HG02763 (cell line): ENCODE results near the gene ZSWIM9.

ENCODE experiments used
- ATAC-seq: cut with Tn5 transposase; IDR thresholded peaks from one replicate; pipeline ENCODE4 v1.9.1; 2021; ENCODE audit warnings: mild to moderate bottlenecking, moderate library complexity; ENCODE audit not compliant: unreplicated experiment

Gene ZSWIM9

DNA sequence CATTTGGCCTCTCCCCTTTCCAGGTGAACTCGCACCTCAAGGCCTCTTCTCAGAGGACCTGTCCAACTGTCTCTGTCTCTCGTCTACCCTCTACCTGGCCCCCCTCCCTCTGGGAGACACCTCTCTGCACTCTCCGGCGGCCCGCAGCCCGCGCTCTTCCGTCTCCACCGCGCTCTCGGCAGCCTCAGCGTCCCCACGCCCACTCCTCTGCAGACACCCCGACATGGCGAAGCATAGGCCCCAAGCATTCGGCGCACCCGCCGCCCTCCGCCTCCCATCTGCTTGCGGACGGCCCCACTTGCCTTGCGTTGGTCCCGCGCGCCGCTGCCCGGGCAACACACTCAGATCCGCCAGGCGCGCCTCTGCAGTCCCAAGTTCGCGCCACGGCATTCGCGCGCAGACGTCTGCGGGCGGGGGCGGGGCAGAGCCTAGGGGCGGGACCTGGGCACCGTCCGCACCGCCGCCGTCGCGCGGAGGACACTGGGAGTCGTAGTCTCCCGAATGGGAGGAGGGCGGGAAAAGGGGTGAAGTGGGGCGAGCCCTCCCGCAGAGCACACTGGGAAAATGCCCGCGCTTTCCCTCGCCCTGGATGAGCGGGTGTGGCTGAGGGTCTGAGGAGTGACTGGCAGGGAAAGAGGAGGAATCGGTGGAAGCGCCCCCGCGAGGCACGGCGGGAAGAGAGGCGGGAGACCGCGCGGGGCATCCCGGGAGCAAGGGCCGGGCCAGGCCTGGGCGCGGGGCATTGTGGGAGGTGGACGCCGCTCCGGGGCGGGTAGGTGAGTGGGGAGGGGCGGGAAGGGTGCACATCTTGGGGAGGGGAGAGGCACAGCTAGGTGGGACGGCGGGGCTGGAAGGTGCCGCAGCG lies at the start of gene ZSWIM9, which contains the start of gene LIG1:
TSS of gene ZSWIM9 (plus strand) at position 742 of the 865 bp plus-strand sequence. CDS start 1,123 bp downstream, outside the sequence.
TSS of gene LIG1 (minus strand) at position 406 of the 865 bp plus-strand sequence. CDS start 4,778 bp downstream, outside the sequence.
- peak; percentile 80 for ATAC-seq

DNA sequence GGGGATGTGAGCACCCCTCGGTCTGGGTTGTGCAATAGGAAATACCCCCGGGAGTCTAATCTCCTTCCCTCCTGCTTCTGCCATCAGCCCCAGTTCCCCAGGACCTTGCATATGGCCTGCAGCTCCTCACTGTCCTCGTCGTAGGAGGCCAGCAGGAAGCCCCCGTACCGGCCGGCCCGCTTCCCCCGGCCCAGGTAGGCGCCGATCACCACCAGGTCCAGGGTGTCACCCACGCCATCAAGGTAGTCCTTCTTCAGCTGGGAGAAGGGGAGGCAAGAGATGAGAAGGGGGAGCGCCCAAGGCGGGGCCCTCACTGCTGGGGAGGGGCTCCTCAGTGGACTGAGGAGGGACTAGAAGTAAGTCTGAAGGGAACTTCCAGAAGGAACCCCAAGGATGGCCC lies 49.4 kb upstream of the ZSWIM9 start:
- no peak for ATAC-seq

DNA sequence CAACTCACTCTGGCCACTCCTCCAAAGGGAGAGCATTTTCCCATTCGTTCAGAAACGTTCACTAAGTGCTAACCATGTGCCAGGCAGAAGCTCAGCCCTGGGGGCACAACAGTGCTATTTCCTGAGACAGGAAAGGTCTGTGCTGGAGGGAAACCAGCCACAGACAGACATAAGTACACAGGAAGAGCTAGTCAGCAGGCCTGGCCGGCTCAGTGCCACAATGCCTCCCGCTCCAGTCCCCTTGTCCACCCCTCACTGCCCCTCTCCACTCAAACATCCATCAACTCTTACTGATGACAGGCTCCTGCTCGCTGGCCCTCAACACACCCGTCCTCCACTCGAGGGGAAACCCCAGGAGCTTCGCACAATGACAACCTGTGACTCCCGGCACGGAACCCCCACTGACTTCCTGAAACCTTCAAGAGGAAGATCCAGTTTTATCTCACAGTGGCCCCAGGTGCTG lies 48.5 kb upstream of the ZSWIM9 start:
- no peak for ATAC-seq

DNA sequence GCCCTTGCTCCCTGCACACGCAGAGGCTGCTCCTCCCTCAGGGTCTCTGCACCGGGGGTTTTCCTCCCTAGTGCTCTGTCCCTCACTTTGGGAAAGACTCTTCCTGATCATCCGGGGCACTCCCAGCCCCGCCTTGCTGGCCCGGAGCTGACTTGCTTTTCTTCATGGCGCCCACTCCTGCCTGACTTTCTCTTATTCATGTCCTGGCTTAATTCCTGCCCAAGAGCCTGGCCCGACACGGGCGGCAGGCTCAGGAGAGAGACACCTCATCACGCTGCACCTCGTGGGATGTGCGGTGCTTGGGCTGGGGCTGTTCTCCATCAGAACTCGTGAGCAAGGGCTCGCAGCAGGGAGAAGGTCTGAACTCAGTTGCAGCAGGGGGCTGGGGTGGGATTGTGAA lies 48.1 kb upstream of the ZSWIM9 start:
- ATAC-seq = no peak

DNA sequence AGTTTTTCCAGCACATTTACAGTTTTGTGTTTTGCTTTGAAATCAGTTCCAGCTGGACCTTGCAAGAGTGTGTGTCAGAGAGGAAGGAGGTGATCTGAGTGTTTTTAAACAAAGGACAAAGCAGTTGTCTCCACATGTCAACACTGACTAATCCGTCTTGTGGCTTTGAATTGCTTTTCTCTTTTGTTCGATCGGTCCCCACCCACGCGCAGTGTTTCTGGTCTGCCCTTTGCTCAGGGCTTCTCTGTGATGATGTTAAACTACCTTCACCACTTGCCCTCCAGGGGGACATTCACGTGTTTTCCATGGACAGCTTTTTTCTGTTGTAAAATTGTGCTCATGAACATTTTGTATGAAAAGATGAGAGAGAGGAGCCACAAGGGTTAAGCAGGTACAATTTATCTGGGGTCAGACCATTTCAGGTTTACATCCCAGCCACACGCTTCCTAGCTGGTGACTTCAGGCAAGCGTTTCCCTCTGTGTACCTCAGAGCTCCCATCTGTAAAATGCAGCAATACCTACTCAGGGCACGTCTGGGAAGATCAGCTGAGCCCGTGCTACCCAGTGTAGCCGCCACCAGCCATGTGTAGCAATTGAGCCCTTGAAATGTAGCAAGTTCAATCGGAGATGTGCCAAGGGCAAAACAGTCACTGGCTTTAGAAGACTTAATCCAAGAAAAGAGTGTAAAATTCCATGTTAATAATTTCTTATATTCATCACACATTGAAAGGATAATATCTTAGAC lies 46.4 kb upstream of the ZSWIM9 start:
- ATAC-seq = no peak

DNA sequence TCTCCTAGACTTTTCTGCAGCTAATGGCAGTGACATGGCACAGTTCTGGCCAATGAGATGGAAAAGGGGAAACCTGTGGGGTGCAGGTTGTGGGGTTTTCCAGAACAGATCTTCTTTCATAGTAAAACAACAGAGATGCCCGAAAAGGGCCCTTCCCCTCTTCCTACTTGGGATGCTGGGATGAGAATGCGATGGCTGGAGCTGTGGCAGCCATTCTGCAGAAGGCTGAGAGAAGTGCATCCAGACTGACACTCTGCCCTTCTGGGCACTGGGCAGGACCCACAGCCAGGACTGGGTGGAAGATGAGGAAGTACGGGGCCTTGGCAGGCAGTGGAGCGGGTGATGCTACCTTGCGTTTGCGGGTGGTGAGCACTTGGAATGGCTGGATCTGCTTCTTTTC lies 42.9 kb upstream of the ZSWIM9 start:
- no peak for ATAC-seq

DNA sequence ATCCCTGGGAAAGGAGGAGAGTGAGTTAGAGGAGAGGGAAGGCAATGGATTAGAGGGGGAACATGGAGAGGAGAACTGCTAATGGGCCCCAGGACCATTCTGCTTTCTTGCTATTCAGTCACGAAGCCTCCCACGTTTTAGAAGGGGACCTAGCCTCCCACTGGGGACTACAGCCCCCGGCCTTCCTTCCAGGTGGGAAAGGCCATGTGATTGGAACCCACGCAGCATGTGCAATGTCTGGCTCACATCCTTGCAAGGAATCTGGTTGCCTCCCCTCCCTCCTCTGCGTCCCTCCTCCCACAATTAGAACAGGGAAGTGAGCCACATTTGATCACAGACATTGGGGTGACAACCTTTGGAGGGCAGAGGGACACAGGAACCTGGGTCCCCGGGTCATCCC lies 37.4 kb upstream of the ZSWIM9 start:
- ATAC-seq = no peak

DNA sequence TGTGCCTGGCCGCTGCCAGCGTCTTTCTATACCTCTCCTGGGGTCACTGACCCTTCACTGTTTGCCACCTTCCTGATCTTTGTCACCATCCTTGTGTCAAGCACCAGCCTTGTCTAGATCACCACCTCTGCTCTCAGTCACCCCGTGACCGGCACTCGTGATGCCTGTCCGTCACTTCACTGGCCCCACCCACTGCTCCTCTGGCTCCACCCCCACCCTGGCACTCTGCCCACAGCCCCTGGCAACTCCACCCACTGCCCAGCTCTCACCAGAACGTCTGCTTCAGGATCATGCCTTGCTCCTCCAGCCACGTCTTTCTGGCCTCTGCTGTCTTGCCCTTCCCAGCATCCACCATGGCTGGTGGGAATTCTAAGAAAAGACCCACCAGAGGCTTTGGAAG lies 35.1 kb upstream of the ZSWIM9 start:
- no peak for ATAC-seq

DNA sequence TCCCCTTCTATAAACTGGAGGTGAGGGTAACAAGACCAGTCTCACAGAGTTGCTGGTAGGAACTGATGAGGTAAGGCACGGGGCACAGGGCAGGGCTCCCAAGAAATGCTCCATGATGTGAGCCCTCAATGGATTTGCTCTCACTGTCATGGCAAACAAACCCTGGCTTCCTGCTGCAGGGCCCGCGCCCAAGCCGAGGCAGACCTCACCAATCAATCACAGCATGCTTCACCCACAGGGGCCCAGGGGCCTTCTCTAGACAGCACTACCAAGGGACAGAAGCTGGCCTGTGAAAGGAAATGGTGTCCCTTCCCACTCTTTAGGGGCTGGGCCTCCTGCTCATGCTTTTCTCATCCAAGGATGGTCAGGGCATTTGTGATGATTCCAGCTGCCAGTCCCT lies 33.9 kb upstream of the ZSWIM9 start:
- ATAC-seq = no peak

DNA sequence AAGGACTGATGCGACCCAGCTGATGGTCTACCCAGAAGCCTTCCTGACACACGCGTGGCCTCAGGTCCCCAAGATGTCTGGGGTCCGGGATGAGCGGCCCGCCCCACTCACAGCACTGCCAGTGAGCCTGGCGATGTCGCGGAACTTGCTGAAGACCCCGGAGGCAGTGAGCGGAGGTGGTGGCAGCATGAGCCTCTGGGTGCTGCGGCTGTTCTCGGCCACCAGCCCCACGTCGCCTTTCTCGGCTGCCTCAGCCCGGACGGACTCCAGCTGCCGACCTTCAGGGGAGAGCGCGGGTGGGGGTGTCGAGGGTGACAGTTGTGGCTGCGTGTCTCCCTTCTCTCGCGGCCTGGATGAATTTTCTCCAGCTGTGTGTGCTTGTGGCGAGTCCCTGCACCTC lies 33.1 kb upstream of the ZSWIM9 start:
- no peak for ATAC-seq

DNA sequence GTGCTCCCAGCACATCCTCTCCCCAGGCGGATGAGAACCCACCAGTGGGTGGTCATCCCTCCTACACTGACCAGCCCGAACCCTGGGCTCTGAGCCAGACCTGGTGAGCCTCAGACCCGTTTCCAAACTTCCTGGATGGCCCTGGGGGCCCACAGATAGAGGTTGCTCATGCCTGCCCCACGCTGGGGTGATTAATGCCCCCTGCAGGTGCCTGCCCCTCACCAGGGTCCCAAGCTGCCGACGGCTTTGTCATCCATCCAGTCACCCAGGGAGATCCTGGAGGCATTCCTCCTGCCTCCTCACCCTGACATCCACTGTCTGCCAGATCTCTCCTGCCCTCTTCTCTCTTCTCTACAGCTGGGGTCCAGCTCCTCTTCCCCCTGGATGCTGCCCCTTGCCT lies 31.4 kb upstream of the ZSWIM9 start:
- no peak for ATAC-seq

DNA sequence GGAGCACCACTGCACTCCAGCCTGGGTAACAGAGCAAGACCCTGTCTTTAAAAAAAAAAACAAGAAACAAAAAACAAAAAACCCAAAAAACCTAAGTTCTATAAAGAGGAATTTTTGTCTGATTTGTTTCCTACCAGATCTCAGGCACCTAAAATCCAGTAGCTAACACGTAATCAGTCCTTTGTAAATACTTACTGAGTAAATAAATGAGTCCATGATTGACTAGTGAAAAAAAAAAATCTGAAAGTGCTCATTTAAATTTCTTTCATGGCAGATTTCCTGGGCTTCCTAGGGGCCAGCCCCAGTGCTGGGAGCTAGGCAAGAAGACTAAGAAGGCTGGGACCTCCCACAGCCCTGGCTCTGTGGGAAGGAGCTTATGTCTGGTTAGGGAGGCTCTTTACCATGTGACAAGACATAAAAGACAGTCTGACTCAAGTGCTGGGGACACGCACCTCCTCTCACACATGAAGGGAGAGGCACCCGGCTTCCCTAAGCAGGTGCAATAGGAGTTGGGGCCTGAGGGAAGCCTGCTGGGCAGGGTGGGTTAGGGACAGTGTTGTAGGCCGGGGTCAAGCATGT lies 22.8 kb upstream of the ZSWIM9 start:
- ATAC-seq = no peak

DNA sequence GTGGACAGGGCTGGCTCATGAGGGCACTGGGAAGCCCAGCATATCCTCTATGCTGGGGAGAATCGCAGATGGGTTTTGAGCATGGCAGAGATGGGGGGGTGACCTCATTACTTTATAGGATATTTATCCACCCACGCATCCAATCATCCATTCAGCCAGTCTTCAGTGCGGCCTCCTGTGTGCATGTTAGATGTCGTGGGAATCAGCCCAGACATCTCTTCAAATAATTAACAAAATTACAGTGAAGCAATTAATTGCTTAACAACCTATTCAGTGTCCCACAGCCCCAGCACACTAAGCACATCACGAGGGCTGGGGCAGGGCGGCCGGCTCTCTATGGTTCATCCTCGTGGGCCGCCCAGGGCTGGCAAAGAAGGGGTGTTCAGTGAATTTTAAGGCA lies 21.9 kb upstream of the ZSWIM9 start:
- ATAC-seq = no peak

DNA sequence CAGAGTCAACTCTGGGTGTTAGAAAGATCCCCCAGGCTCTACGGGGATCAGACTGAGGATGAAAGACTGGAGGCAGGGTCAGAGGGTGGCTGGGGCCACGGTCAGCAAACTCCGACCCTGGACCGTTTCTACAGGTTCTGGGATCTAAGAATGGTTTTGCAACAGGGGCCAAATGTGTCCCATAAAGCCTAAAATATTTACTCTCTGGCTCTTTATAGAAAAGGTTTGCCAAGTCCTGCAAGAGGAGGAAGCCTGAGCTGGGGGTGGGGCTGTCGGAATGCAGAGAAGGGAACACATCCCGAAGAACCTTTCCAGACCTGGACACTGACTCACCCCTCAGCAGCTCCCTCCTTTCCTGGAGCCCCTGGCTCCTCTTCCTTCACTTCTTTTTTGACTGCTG lies 21.1 kb upstream of the ZSWIM9 start:
- no peak for ATAC-seq

DNA sequence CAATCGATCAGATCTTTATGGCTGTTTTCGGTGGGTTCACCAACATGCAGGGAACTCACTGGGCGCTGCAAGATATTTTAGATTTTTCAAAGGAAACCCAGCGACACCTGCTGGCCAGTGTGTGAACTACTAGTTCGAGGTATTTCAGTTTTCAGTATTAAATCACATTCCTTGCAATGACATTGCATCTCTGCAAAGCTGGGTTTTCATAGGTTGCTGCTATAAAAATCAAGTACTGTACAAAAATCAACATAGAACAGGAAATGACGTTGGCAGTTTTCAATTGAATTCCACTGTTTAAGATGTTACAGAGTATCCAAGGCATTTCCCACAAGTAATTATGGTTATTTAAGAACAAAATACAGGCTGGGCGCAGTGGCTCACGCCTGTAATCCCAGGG lies 17.9 kb upstream of the ZSWIM9 start:
- no peak for ATAC-seq

DNA sequence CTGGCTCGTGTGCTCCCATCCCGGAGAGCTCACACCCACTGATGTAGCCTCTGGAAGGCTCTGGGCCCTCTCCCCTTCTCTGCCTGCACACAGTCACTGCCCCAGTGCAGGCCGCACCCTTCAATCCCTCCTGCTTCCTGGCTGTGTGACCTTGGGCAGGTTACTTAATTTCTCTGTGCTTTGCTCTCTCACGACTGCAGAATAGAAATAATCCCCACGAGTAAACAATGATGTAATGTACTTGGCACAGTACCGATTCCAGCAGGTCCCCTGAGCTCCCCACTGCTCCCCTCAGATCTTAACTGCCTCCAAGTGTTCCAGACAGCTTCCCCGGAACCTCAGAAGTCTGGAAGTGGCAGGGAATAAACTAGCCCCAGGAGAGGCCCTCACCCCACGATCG lies 16.5 kb upstream of the ZSWIM9 start:
- no peak for ATAC-seq

DNA sequence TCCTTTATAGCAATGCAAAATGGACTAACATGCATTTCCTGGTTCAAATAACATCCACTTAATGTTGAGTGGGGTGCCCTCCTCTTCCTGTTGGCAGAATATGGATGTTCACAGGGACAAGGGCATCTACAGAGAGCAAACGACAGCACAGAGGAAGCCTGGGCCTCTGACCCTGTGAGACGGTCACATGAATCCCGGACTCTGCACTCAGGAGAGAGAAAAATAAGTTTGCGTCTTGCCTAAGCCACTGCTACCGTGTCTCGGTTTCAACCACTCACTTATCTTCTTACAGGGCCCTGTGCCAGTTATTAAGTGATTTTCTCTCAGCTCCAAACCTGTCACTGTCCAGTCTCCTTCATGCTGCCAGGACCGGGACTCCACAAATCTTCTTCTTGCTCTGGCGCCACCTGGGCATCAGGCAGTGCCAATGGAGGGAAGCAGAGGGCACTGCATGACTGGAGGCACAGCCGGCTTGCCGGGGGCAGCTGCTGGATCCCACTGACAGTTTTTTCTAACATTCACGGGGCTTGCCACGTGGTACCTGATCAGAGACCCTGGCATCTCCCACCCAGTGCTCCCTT lies 12.2 kb upstream of the ZSWIM9 start:
- ATAC-seq = no peak

DNA sequence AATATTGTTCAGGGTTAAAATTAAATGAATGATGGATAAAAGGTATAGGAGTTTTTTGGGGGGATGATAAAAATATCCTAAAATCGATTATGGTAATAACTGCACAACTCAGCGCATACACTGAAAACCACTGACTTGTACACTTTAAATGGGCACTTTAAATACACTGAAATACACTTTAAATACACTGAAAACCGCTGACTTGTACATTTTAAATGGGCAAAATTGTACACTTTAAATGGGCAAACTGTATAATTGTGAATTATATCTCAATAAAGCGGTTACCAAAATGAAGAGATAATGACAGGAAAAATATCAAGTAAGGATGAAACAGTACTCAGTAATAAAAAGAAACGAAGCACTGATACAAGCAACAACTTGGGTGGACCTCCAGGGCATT lies 1.8 kb upstream of the ZSWIM9 start:
- no peak for ATAC-seq

DNA sequence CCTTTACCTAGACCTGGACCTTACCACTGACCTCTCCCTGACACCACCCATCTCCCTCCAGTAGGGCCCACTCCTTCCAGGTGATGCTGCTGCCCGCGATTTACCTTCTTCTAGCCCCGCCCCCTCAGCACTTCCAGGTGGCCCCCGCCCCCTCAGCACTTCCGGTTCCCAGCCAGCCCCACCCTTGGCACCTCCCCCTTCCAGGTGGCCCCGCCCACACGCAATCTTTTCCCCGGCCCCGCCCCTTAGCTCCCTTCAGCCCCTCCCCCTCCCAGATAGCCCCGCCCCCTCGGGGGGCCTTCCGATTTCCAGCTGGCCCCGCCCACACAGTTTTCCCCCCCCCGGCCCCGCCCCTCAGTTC lies 922 bp upstream of the ZSWIM9 start:
- ATAC-seq = peak; percentile 4

DNA sequence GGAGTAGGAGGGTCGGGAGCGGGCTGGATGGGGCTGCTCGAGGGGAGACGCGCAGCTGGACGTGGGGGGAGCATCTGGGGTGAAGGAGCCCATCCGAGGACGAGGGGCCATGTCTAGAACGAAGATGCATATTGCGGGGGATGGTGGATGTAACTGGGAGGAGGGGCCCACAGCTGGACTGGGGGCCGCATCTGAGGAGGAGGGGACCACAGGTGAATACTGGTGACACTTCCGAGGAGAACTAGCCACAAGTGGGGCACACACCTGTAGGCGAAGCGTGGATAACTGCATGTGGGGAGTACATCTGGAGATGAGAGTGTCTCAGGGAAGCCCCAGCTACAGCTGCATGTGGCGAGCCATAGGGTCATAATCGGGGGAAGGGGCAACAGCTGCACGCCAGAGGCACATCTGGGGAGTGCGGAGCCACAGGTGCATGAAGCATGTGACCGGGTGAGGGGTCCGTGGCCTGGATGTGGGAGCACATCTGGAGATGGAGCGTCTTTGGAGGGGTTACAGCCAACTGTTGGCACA lies 402 bp downstream of the ZSWIM9 start:
- no peak for ATAC-seq

DNA sequence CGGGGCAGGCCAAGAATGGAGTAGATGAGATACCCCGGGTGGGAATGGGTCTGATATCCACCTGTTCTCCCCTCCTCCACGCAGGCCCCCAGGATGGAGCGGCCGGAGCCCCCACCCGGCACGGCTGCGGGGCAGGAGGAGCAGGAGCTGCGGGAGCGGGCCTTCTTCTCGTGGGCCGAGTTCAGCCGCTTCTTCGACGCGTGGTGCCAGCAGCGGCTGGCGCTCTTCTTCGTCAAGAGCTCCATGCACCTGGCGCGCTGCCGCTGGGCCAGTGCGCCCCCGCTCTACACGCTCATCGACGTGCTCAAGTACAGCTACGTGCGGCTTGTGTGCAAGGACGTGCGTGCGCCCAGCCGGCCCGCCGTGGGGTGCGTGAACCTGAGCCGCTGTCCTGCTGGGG lies 1.2 kb downstream of the ZSWIM9 start:
- no peak for ATAC-seq
